HT1080 (cell line): Measurements from ENCODE around the gene NUCKS1. TPM values are rescaled to one million over a fixed set of nuclear protein-coding genes. Genes with fewer than 3 reads are reported as not detected.

ENCODE experiments used
- DNase-seq: peaks from one replicate; pipeline ENCODE4 v3.0.0-alpha.2; 2015; ENCODE audit warnings: low read depth
- total RNA-seq: library from RNA; depleted of rRNA; stranded (reverse); fragments of >200 nt; shearing (Covaris generic); gene quantifications from 2 replicates; pipeline ENCODE4 v1.2.3, GENCODE V29; 2014

NUCKS1 gene
- total RNA-seq, 1 experiment from 2014 or later: 147 TPM

DNA sequence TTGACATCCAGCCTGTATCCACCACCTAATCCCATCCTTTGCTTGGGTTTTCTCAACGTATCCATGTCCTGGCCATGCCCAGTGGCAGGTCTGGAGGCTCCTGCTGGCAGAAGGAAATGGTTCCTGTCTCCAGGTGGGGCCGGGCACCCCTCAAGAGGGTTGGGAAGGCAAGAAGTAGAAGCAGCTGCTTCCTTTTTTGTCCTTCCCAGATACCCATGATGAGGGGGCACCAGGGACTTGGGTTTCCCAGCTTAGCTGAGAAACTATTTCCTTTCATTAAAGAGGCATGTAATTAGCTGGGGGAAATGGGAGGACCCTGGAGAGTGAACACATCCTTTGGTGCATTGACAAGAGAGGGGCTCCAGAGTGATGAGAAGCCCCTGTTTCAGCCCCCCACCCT lies 48.6 kb downstream of the NUCKS1 start:
- DNase-seq: no peak

DNA sequence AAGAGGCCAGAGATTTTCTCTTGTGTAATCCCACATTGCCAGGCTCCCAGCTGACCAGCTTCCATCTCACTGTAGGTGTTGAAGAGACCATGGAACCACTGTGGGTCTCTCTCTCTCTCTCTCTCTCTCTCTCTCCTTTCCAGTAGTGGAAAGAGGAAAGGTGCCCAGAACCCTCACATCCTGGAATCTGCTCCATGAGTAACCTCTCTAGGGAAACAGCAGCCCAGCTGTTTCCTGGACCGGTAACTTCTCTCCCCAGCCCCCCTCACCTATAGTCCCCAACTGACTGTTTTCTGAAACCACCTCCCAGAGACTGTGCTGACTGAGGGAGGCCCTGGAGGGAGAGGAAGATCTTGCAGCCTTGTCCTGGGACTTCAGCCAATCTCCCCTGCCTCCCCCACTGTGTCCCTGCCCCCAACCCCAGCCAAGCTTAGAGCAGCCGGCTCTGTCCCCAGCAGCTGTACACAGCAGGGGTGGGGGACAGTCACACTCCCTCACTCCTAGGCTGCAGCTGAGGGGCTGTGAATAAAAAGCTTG lies 49.0 kb downstream of the NUCKS1 start:
- peak; percentile 61 for DNase-seq

DNA sequence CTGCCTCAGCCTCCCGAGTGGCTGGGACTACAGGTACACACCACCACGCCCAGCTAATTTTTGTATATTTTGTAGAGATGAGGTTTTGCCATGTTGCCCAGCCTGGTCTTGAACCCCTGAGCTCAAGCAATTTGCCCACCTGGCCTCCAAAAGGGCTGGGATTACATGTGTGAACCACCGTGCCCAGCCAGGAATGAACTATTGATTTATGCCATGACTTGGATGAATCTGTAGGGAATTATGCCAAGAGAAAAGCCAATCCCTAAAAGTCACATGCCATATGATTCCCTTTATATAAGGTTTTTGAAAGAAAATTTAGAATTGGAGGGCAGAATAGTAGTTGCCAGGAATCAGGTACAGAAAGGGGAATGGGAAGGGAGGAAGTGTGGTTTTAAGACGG lies 50.6 kb downstream of the NUCKS1 start:
- no peak for DNase-seq

DNA sequence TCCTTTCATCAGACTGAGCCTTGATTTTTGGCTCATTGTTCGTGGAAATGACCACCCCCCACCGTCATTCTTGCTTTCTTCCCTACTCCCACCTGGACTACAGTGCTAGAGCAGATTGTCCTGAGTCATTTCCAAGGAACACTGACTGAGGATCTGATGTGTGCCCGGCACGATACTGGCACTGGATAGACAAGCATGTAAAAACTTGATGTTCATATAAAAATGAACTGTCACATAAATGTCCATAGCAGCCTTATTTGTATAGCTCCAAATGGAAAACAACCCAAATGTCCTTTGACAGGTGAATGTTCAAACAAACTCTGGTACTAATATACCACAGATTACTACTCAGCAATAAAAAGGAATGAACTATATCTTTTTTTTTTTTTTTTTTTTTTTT lies 51.1 kb downstream of the NUCKS1 start:
- no peak for DNase-seq

DNA sequence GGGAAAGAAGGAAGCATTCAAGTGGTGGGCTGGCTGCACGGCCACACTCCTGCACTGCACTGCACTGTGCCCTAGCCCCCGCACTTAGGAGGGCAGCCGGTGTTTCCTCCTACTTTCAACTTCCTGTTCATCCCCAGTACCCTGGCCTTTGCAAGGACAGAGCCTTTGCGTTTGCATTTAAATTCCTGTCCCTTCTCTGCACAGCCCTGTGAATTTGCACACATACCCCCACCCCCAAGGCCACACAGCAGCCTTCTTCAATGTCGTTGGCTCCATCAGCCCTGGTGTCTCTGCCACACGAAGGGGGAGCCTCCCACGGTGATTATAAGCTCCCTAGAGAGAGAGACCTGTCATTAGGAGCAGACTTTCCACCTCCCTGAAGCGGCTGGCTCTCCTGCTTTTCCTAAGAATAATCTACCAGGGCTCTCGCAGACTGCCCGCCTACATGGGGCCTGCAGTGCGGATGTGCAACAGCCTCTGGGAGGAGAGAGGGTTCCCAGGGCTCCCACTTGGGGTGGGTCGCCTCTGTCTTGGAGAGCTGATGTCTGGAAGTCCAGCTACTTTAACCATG lies 56.5 kb downstream of the NUCKS1 start:
- DNase-seq: no peak

DNA sequence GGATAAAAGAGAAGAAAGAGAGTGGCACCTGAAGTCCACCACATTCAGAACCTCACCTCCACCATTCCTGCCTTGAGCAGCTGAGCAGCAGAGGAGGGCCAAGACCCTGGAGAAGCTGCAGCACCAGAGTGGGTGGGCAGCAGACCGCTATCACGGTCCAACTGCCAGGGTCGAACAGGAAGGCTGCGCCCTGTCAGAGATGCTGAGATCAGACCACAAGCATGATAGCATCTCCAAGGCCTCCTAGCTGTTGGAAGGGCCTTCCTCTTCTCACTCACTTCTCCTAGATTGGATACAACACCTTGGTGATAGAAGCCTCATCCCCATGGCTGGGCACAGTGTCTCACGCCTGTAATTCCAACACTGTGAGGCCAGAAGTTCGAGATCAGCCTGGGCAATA lies 57.6 kb downstream of the NUCKS1 start:
- DNase-seq: no peak

DNA sequence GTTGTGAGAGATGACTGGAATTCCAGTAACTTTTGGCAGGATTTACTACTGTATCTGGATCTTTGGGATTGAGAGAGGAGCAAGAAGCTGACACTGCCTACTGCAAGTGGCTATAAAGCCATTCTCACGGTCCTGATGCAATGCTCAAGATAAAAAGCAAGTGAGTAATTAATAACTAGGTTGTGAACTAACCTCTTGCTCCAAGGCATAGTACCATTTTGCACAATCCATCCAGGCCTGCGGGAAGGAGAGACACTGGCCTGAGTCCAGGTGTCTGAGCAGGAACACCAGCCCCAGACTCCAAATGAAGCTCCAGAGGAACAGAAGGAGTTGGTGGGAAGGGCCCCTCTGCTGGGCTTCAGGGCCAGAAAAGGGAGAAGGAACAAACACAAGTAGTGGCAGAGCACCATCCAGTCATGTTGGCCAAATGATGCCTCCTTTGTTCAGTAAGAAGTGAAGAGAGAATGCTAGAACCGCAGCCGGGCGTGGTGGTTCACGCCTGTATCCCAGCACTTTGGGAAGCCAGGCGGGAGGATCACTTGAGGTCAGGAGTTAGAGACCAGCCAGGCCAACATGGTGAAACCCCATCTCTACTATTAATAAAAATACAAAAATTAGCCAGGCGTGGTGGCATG lies 59.7 kb downstream of the NUCKS1 start:
- no peak for DNase-seq

DNA sequence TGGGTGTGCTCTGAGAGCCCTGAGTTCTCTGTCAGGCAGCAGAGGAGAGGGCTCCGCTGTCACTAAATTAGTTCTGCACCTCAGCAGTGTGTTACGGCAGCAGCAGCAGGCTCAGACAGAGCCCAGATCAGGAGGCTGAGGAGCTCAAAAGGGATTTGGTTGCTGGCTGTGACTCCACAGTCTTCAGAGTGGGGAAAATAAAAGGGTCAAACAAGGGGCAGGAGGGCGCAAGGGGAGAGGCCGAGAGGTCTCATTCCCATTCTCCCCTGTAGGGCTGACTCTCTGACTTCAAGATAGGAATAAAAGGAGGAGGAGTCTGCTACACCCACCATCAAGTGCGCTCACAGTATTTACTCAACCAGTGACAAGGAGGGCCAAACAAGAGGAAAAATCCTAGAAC lies 60.5 kb downstream of the NUCKS1 start:
- no peak for DNase-seq

DNA sequence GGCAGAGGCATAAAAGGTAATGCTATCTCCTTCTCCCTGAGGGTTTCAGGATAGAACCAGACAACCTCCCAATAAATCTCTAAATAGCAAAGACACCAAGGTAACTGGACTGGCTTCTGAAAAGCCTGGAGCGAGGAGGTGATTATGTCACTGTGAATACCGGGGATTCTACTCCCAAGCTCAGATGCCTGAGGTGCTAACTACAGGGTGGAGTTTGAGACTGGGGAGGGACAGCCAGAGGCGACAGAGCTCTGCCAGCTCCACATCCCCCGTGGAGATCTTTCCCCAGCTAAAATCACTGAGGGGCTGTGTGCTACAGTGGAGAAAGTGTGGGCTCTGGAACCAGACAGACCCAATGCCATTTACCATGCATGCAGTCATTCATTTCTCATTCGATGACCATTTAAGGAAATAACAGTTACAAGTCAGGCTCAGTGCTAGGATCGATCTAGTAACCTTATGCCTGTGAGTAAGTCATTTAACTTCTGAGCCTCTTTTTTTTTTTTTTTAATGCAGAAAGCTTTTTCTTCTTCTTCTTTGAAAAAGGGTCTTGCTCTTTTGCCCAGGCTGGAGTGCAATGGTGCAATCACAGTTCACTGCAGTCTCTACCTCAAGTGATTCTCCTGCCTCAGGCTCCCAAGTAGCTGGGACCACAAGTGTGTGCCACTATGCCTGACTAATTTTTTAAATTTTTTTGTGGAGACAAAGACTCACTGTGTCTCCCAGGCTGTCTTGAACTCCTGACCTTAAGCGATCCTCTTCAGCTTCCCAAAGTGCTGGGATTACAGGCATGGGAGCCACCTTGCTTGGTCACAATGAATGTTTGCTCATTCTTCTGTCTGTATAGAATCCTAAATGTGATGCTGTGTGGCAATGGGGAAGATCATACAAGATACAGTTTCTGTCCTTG lies 61.6 kb downstream of the NUCKS1 start:
- no peak for DNase-seq

DNA sequence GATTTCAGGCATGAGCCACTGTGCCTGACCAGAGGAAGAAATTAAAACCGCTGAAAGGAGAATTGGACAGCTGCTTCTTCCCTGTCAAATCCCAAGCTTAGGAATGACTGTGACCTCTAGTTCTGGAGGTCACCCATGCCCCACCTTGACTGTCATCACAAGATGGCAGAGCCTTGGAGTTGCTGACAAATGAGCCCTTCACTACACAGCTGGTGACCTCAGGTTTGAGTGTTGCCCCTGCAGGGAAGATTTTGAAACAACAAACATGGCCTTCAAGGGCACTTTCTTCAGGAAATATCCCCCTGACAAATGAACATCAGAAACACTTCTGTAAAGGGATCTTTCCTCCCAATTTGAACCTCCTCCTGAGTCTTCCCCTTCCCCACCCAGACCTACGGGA lies 62.7 kb downstream of the NUCKS1 start:
- DNase-seq: no peak

DNA sequence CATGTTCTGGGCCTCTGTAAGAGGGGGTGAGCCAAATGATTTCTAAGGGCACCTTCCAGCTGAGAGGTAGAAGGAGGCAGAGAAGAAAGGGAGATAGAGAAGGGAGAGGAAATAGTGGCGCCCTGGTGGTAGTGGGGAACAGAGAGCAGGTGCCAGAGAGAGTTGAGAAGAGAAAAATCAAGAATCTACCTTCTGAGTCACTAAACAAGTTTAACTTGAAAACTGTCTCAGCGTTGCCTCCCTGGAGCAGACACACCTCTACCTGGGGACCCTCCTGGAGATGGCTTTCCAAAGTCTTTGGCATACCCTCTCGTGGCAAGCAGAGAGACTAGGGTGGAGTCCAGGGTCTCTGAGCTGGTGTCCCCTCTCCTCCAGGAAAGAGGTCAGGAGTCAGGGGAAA lies 68.6 kb downstream of the NUCKS1 start:
- no peak for DNase-seq

DNA sequence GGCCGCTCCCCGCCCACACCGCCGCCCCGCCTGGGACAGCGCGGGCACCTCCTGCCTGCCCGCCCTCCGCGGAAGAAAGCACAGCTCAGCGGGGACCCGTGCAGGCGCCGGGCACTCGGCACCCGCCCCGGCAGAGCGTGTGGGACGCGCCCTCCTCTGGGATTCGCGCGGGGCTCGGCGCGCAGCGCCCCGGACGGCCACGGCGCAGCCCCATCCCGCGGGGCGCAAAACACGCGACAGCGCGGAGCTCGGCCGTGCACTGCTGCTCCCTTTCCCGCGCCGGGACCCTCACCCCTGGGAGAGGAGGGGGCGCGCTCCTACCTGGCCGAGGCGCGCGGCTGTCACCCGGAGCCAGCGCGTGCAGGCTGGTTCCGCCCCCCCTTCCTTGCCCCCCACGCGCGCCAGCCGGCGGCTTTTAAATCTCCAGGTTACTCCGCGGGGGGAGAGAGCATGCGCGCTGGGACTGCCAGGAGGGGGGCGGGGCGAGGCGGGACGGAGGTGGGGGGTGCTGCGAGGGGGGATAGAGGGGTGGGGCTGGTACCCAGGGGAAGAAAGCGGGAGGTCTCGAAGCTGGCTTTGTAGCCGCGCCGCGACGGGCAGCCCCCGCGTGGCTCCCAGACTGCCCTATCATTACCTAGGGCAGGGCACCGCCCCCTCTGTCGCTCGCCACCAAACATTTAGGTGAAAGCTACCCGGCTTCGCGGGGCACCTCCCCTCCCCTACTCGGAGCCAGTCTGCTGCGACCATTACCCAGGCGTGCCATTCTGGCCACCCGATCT lies 69.7 kb downstream of the NUCKS1 start, which contains the start of gene SLC45A3:
Gene SLC45A3 (minus strand): TSS at position 437 of the 779 bp plus-strand sequence. CDS start 15,853 bp downstream, outside the sequence.
- DNase-seq: no peak

DNA sequence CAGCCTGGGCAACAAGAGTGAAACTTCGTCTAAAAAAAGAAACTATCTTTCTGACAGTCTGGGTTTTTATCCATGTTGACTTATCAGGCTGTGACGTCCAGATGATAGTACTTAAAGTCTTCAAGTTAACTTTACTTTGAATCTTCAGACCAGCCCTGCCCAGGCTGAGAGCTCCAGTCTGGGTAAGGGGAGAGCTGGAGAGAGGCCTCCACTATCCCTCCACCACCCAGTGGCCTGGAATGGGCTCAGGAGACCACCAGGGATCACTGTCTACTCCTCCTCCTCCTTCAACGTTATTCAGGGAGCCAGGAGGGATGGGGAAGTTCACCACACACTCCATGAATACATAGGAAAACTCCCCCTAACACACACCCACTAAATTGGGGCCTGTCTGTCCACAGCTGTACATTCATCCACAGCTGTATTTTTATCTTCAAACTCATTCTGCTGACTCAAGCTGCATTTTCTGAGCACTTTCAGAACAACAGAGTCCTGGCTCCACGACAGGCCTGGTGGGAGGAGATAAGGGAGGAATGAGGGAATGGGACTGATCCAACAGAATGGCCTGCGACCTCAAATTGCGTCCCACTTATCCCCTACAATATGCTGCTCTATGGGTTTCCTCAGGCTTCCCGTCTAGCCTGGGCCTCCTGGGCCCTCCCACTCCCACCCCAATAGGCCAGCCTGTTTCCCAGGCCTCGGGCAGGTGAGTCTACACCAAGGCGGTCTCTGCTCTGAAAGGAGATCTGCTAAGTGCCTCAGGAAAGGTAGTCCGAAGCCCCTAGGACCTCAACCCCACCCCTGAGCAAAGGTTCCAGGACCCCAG lies 71.5 kb downstream of the NUCKS1 start:
- no peak for DNase-seq

DNA sequence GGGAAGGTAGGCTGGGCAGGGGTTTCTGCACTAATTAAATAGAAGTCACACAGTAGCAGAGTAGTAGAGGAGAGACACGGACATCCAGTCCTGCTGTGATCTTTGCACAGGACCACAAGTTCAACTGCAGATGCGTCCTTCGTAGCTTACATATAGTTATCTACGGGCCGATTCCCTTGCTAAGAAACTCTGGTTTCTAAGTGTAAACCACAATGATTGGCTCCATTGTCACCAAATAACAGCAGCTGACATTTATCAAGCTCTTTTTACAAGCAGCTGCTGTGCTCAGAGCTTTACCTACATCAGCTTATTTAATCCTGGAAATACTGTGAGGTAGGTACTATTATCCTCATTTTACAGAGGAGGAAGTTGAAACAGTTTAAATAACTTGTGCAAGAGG lies 72.8 kb downstream of the NUCKS1 start:
- no peak for DNase-seq

DNA sequence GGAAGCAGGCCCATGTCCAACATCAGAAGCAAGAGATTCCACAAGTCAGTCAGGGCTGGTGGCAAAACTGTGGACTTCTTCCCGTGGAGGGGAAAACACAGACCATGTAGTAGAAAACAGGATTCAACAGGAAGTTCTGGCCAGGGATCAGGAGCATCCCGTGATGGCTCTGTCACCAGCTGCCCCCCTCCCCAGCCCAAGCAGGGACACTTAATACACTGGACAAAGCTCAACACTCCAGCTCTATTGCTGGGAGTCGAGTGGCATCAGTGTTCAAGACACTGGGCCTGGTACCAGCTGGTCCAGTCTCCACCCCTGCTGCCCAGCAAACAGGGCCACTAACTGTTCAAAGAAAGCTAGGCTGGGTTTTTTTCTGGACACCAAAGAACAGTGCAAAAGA lies 73.4 kb downstream of the NUCKS1 start:
- DNase-seq: no peak

DNA sequence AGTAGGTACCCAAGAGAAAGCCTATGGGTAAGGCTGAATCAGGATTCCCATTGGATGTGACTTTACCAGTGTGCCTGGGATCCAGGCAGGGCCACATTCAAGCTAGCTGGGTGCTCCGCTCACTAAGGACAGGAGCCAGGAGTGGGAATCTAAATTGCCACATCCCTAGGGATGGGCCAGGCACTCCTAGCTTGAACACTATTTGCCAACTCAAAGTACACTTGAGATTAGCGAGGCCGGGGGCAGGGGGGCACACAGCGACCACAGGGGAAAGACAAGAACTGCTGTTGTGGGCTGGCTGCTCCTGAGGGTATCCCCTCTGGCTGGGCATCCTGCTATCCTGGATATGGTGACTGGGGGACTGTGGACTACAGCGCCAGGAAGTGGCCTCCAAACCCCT lies 74.0 kb downstream of the NUCKS1 start:
- DNase-seq: no peak

DNA sequence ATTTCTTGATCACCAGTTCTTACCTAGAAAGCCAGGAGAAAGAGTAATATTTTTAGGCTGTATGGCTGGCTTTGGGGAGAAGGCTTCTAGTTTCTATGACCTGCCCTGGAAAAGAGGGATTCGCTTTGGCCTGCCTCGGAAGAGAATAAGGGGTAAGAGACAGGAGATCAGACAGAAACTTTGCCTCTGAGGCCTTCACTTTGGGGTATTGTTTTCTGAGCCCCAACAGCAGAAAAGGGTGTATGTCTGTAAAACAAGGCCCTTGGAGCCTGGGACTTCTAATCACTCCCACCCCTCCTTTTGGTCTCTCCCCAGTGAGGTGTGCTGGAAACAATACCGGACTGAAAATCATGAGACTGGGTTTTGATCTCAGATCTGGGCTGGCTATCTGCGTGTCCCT lies 74.7 kb downstream of the NUCKS1 start:
- no peak for DNase-seq

DNA sequence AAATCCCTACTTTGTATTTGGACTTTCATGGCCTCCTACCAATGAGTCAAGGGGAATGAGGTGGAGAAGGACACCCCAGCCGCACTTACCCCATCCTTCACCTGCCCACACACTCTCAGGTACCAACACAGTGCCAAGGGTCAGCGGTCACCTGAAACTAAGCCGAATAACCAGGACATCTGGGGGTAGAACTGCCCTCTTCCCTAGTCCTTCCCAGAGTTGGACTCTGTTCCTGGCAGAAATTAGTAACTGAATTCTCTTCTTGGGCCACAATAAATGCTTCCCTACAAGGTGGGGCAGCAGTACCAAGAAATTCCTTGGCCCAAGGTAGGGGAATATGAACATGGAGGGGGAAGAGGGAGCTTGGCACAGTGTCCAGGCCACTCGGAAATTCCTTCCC lies 77.0 kb downstream of the NUCKS1 start:
- no peak for DNase-seq

DNA sequence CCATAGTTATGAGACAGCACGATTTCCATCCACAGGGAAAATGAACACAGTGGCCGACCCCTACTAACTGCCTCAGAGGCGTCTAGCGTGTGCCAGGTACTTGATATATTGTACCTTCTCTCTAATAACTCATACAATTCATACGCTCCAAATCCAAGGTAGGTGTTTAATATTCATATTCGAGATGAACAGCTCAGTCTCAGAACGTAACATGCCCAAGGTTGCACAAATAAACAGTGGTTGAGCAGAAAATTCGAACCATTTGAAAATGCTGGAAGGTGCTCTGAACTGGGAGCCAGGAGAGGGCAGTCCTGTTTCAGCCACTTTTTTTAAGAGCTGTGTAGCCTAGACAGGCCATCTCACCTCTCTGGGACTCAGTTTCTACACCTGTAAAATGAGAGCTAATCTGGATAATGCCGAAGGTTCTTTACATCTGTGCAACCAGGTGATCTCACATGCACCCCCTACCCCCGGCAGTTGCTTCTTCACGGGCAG lies 77.5 kb downstream of the NUCKS1 start:
- DNase-seq: no peak
